H9 (cell line): ENCODE data around the gene GRID1. TPM values are rescaled to one million over a fixed set of nuclear protein-coding genes. Genes with fewer than 3 reads are reported as not detected.
A peak's percentile ranks its signal among the peaks of the same experiment; 100 is the strongest.

ENCODE experiments used
- DNase-seq: peaks from one replicate; pipeline ENCODE4 v3.0.0-alpha.2; 2017
- H2AFZ ChIP-seq: one replicate; pipeline ENCODE4 v1.6.1; 2013; ENCODE audit warnings: mild to moderate bottlenecking, low read length, control low read depth, moderate library complexity
- H2AK5ac ChIP-seq: 2 replicates; pipeline ENCODE4 v1.6.1; 2013; ENCODE audit warnings: low read length, control low read depth, mixed read lengths; ENCODE audit not compliant: insufficient read length
- H2BK120ac ChIP-seq: one replicate; pipeline ENCODE4 v1.6.1; 2013; ENCODE audit warnings: low read depth, mild to moderate bottlenecking, low read length, control low read depth, inconsistent platforms; ENCODE audit not compliant: poor library complexity, severe bottlenecking
- H2BK12ac ChIP-seq: 2 replicates; pipeline ENCODE4 v1.6.1; 2013; ENCODE audit warnings: low read length, control low read depth, mixed read lengths, low read depth; ENCODE audit not compliant: insufficient read length
- H2BK15ac ChIP-seq: 2 replicates; pipeline ENCODE4 v1.6.1; 2013; ENCODE audit warnings: low read depth, low read length, control low read depth
- H2BK20ac ChIP-seq: one replicate; pipeline ENCODE4 v1.6.1; 2013; ENCODE audit warnings: low read depth, mild to moderate bottlenecking, low read length, control low read depth, inconsistent platforms; ENCODE audit not compliant: poor library complexity, severe bottlenecking
- H2BK5ac ChIP-seq: 2 replicates; pipeline ENCODE4 v1.6.1; 2013; ENCODE audit warnings: low read length, control low read depth, mixed read lengths; ENCODE audit not compliant: insufficient read length
- H3K14ac ChIP-seq: 2 replicates; pipeline ENCODE4 v1.6.1; 2013; ENCODE audit warnings: low read length, control low read depth; ENCODE audit not compliant: insufficient read depth
- H3K18ac ChIP-seq: 2 replicates; pipeline ENCODE4 v1.6.1; 2013; ENCODE audit warnings: low read depth, mild to moderate bottlenecking, mixed read lengths, low read length, control low read depth; ENCODE audit not compliant: insufficient read length
- H3K23ac ChIP-seq: 2 replicates; pipeline ENCODE4 v1.6.1; 2013; ENCODE audit warnings: low read length, control low read depth, mixed read lengths, low read depth; ENCODE audit not compliant: insufficient read length
- H3K23me2 ChIP-seq: 2 replicates; pipeline ENCODE4 v1.6.1; 2013; ENCODE audit warnings: low read depth, mild to moderate bottlenecking, mixed read lengths, low read length, control low read depth; ENCODE audit not compliant: insufficient read length, poor library complexity, severe bottlenecking
- H3K27ac ChIP-seq: 2 replicates; pipeline ENCODE4 v1.5.1; 2013; ENCODE audit warnings: low read length, control low read depth, mixed read lengths, low read depth; ENCODE audit not compliant: insufficient read length
- H3K27me3 ChIP-seq: 2 replicates; pipeline ENCODE4 v1.6.1; 2013; ENCODE audit warnings: low read length, control low read depth, inconsistent platforms; ENCODE audit not compliant: insufficient read depth
- H3K4ac ChIP-seq: 2 replicates; pipeline ENCODE4 v1.6.1; 2013; ENCODE audit warnings: low read depth, mild to moderate bottlenecking, control low read depth, inconsistent platforms, low read length, moderate library complexity
- H3K4me1 ChIP-seq: 2 replicates; pipeline ENCODE4 v1.6.1; 2013; ENCODE audit warnings: low read length, control low read depth, inconsistent platforms; ENCODE audit not compliant: insufficient read depth
- H3K4me2 ChIP-seq: 2 replicates; pipeline ENCODE4 v1.6.1; 2013; ENCODE audit warnings: low read length, control low read depth, mixed read lengths; ENCODE audit not compliant: insufficient read length, insufficient read depth
- H3K56ac ChIP-seq: 2 replicates; pipeline ENCODE4 v1.6.1; 2013; ENCODE audit warnings: low read depth, mild to moderate bottlenecking, mixed read lengths, low read length, control low read depth; ENCODE audit not compliant: insufficient read length
- H3K79me1 ChIP-seq: 2 replicates; pipeline ENCODE4 v1.6.1; 2013; ENCODE audit warnings: low read depth, mild to moderate bottlenecking, moderate library complexity, low read length, control low read depth, inconsistent platforms; ENCODE audit not compliant: insufficient read depth, poor library complexity, severe bottlenecking
- H3K79me2 ChIP-seq: 2 replicates; pipeline ENCODE4 v1.6.1; 2013; ENCODE audit warnings: low read length, control low read depth, inconsistent platforms; ENCODE audit not compliant: insufficient read depth
- H3K9ac ChIP-seq: 2 replicates; pipeline ENCODE4 v1.6.1; 2013; ENCODE audit warnings: low read length, control low read depth, mixed read lengths; ENCODE audit not compliant: insufficient read length; ENCODE audit errors: extremely low read depth
- H3K9me3 ChIP-seq: one replicate; pipeline ENCODE4 v1.6.1; 2013; ENCODE audit warnings: low read depth, low read length, inconsistent platforms; ENCODE audit not compliant: control insufficient read depth
- H3T11ph ChIP-seq: one replicate; pipeline ENCODE4 v1.6.1; 2013; ENCODE audit warnings: mild to moderate bottlenecking, low read length, control low read depth, inconsistent platforms
- H4K20me1 ChIP-seq: one replicate; pipeline ENCODE4 v1.6.1; 2013; ENCODE audit not compliant: control insufficient read depth, insufficient read length, insufficient read depth
- H4K5ac ChIP-seq: 2 replicates; pipeline ENCODE4 v1.6.1; 2013; ENCODE audit warnings: low read depth, mild to moderate bottlenecking, mixed read lengths, low read length, control low read depth; ENCODE audit not compliant: insufficient read length
- H4K8ac ChIP-seq: replicated peaks from 2 replicates; pipeline ENCODE4 v1.6.1; 2013; ENCODE audit warnings: low read length, control low read depth, mixed read lengths, low read depth; ENCODE audit not compliant: insufficient read length
- H4K91ac ChIP-seq: 2 replicates; pipeline ENCODE4 v1.6.1; 2013; ENCODE audit warnings: low read depth, mild to moderate bottlenecking, moderate library complexity, mixed read lengths, low read length, control low read depth; ENCODE audit not compliant: insufficient read length
- H3K27ac Mint-ChIP-seq, 3 experiments: 2 replicates in 2 of 3; 3 replicates in 1 of 3; pipeline ENCODE4 v1.8.0; 2020 to 2021; ENCODE audit warnings: mixed read lengths in 3 of 3, mild to moderate bottlenecking in 1 of 3, moderate library complexity in 1 of 3
- H3K27me3 Mint-ChIP-seq: 2 replicates; pipeline ENCODE4 v1.8.0; 2021; ENCODE audit warnings: low read depth, mild to moderate bottlenecking, moderate library complexity, mixed read lengths
- H3K36me3 Mint-ChIP-seq, 3 experiments: 2 replicates in 2 of 3; 3 replicates in 1 of 3; pipeline ENCODE4 v1.8.0; 2020 to 2021; ENCODE audit warnings: low read depth in 3 of 3, mixed read lengths in 3 of 3; ENCODE audit not compliant: insufficient read depth in 1 of 3
- H3K4me1 Mint-ChIP-seq, 2 experiments: 2 replicates each; pipeline ENCODE4 v1.8.0; 2020; ENCODE audit warnings: mixed read lengths in 2 of 2
- H3K4me3 Mint-ChIP-seq, 2 experiments: 2 replicates in 1 of 2; 3 replicates in 1 of 2; pipeline ENCODE4 v1.8.0; 2020 to 2021; ENCODE audit warnings: mild to moderate bottlenecking in 2 of 2, mixed read lengths in 2 of 2, moderate library complexity in 1 of 2
- H3K9me3 Mint-ChIP-seq, 2 experiments: 2 replicates in 1 of 2; 3 replicates in 1 of 2; pipeline ENCODE4 v1.8.0; 2020; ENCODE audit warnings: mild to moderate bottlenecking in 2 of 2, mixed read lengths in 2 of 2, moderate library complexity in 1 of 2
- WGBS: extraction: QIAGEN DNeasy Blood & Tissue Kit; methylation state at CpG from one replicate; pipeline ENCODE4 v1.1.7; 2013; ENCODE audit warnings: missing lambda C conversion rate, low lambda C conversion rate, mixed read lengths; ENCODE audit not compliant: insufficient read length; ENCODE audit errors: extremely low coverage; 5-methylcytosine and 5-hydroxymethylcytosine counted together
- total RNA-seq: library from RNA; stranded (reverse); gene quantifications from 2 replicates; pipeline ENCODE4 v1.2.1, GENCODE V29; 2021
- TF ChIP-seq, protein P1 (sequence below): fragments of 200-600 bp; sonication (generic); conservative IDR thresholded peaks from 3 replicates; pipeline ENCODE4 v1.8.0; 2021; ENCODE audit warnings: antibody characterized with exemption, mild to moderate bottlenecking

GRID1 gene
- total RNA-seq, 1 experiment from 2014 or later, result 0.35 TPM

DNA sequence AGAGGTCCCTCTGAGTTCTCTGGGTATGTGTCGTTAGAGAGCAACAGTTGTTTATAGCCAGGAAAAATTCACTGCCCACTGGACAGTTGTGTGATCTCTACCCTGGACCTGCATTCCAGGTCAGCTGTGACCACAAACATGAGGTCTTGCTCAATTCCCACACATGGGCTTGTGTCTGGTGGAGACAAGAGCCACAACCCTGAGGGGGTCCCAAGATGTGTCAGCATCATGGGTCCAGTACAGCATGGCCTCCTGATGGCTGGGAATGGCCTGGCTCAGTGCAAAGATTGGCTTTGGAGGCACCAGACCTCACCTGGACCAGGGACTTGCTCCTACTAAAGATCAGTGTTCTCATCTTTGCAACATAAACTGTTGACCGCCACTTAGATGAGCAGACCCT lies 751.6 kb downstream of the GRID1 start:
- peak overlapping the region in 1 of 3 experiments; percentile 59; a peak in 1 of 7 replicates for H3K27ac Mint-ChIP-seq
- H3K79me1 ChIP-seq, result no peaks in the 10 kb centered on the region
- TF ChIP-seq, protein P1, sequence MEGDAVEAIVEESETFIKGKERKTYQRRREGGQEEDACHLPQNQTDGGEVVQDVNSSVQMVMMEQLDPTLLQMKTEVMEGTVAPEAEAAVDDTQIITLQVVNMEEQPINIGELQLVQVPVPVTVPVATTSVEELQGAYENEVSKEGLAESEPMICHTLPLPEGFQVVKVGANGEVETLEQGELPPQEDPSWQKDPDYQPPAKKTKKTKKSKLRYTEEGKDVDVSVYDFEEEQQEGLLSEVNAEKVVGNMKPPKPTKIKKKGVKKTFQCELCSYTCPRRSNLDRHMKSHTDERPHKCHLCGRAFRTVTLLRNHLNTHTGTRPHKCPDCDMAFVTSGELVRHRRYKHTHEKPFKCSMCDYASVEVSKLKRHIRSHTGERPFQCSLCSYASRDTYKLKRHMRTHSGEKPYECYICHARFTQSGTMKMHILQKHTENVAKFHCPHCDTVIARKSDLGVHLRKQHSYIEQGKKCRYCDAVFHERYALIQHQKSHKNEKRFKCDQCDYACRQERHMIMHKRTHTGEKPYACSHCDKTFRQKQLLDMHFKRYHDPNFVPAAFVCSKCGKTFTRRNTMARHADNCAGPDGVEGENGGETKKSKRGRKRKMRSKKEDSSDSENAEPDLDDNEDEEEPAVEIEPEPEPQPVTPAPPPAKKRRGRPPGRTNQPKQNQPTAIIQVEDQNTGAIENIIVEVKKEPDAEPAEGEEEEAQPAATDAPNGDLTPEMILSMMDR, result no peak
- 0 out of 4 replicates have a peak, but pooled peaks cover 0 to 2% of the 10 kb centered on the region in 2 experiments for H3K4me1 Mint-ChIP-seq
- peaks cover 2% of the 10 kb centered on the region; the same call in 1 of the 2 replicates for H3K27me3 Mint-ChIP-seq
- no peak overlapping the region for H3K14ac ChIP-seq
- H2AK5ac ChIP-seq, result no peak overlapping the region
- H3K9me3 Mint-ChIP-seq, result no peaks in the 10 kb centered on the region
- H3K4me1 ChIP-seq, result no peaks in the 10 kb centered on the region
- DNase-seq, result peak; percentile 6
- no peak overlapping the region for H2BK5ac ChIP-seq
- H3K18ac ChIP-seq, result no peak overlapping the region
- no peak overlapping the region for H2BK20ac ChIP-seq
- no peak overlapping the region for H3K27ac ChIP-seq
- H2BK12ac ChIP-seq, result no peak overlapping the region
- H4K5ac ChIP-seq, result no peak overlapping the region
- H3K9me3 ChIP-seq, result no peaks in the 10 kb centered on the region
- WGBS, result no CpG with 5 or more reads among the region's 2 CpGs
- H3K36me3 Mint-ChIP-seq, result no peaks in the 10 kb centered on the region
- no peak overlapping the region for H4K8ac ChIP-seq
- H3K4ac ChIP-seq, result no peak overlapping the region
- no peak overlapping the region for H3K4me2 ChIP-seq
- H4K20me1 ChIP-seq, result no peaks in the 10 kb centered on the region
- no peak overlapping the region for H2BK120ac ChIP-seq
- H3K9ac ChIP-seq, result no peak overlapping the region
- H3T11ph ChIP-seq, result no peak overlapping the region
- no peak overlapping the region for H3K4me3 Mint-ChIP-seq
- H3K23ac ChIP-seq, result no peak overlapping the region
- no peaks in the 10 kb centered on the region for H3K27me3 ChIP-seq
- no peaks in the 10 kb centered on the region for H3K23me2 ChIP-seq
- no peak overlapping the region for H4K91ac ChIP-seq
- no peak overlapping the region for H2AFZ ChIP-seq
- H3K79me2 ChIP-seq, result no peaks in the 10 kb centered on the region
- no peak overlapping the region for H3K56ac ChIP-seq
- H2BK15ac ChIP-seq, result no peak overlapping the region
